HFFc6 (cell line): ENCODE results near the gene CAPRIN1. TPM values are rescaled to one million over a fixed set of nuclear protein-coding genes. Genes with fewer than 3 reads are reported as not detected.
A peak's percentile ranks its signal among the peaks of the same experiment; 100 is the strongest.

ENCODE experiments used
- DNase-seq: peaks from one replicate; pipeline ENCODE4 v3.0.0-alpha.2; 2018
- H3K27ac Mint-ChIP-seq: 2 replicates; pipeline ENCODE4 v1.8.0; 2020; ENCODE audit warnings: mild to moderate bottlenecking, mixed read lengths
- H3K27me3 Mint-ChIP-seq: 2 replicates; pipeline ENCODE4 v1.8.0; 2021; ENCODE audit warnings: mild to moderate bottlenecking, moderate library complexity, mixed read lengths; ENCODE audit not compliant: insufficient read depth
- H3K36me3 Mint-ChIP-seq: 2 replicates; pipeline ENCODE4 v1.8.0; 2021; ENCODE audit warnings: low read depth, mixed read lengths
- H3K4me1 Mint-ChIP-seq: 2 replicates; pipeline ENCODE4 v1.8.0; 2020; ENCODE audit warnings: low read depth, mixed read lengths
- H3K4me3 Mint-ChIP-seq: 2 replicates; pipeline ENCODE4 v1.8.0; 2020; ENCODE audit warnings: mild to moderate bottlenecking, moderate library complexity, mixed read lengths
- H3K9me3 Mint-ChIP-seq: 2 replicates; pipeline ENCODE4 v1.8.0; 2020; ENCODE audit warnings: mild to moderate bottlenecking, mixed read lengths
- CTCF ChIP-seq: fragments of 200-600 bp; sonication (generic); IDR thresholded peaks from 2 replicates; pipeline ENCODE4 v1.5.0; 2021; ENCODE audit warnings: antibody characterized with exemption, mild to moderate bottlenecking
- total RNA-seq, 6 experiments: library from RNA; stranded (reverse); fragmentation: NEBNext Ultra II Directional; extraction: Animal tissue kit (Norgen Biotek cat#: 25700); gene quantifications; 2 replicates in 1 of 6; 3 replicates in 5 of 6; pipeline ENCODE4 v1.2.3, GENCODE V29; 2021

CAPRIN1 gene
- total RNA-seq, 6 experiments from 2014 or later: 275 to 313 (median 300) TPM

GRCh38 chr11:34147581-34147980 lies 96.0 kb downstream of the CAPRIN1 start:
- no peak overlapping the region for H3K27ac Mint-ChIP-seq
- H3K27me3 Mint-ChIP-seq: peaks cover 3% of the 10 kb centered on the region
- H3K36me3 Mint-ChIP-seq: peaks cover 15% of the 10 kb centered on the region; the same call in 1 of the 2 replicates
- no peak for DNase-seq
- peaks cover 8% of the 10 kb centered on the region for H3K4me1 Mint-ChIP-seq
- no peak for TF ChIP-seq CTCF
- H3K4me3 Mint-ChIP-seq: no peak overlapping the region
- no peaks in the 10 kb centered on the region for H3K9me3 Mint-ChIP-seq

- peaks cover 8% of the 10 kb centered on the region for H3K4me1 Mint-ChIP-seq
- no peak overlapping the region for H3K27ac Mint-ChIP-seq
- peaks cover 15% of the 10 kb centered on the region; the same call in 1 of the 2 replicates for H3K36me3 Mint-ChIP-seq
- no peak for DNase-seq
- TF ChIP-seq CTCF: no peak
- no peaks in the 10 kb centered on the region for H3K9me3 Mint-ChIP-seq
- H3K4me3 Mint-ChIP-seq: no peak overlapping the region
- peaks cover 3% of the 10 kb centered on the region for H3K27me3 Mint-ChIP-seq
Observed at GRCh38 chr11:34148504-34149165, 97.1 kb downstream of the CAPRIN1 start.

- DNase-seq: no peak
- TF ChIP-seq CTCF: no peak
- no peak overlapping the region for H3K4me3 Mint-ChIP-seq
- no peaks in the 10 kb centered on the region for H3K9me3 Mint-ChIP-seq
- H3K4me1 Mint-ChIP-seq: peaks cover 8% of the 10 kb centered on the region
- H3K27ac Mint-ChIP-seq: no peak overlapping the region
- peaks cover 3% of the 10 kb centered on the region for H3K27me3 Mint-ChIP-seq
- H3K36me3 Mint-ChIP-seq: peaks cover 15% of the 10 kb centered on the region; the same call in 1 of the 2 replicates
Observed at GRCh38 chr11:34149274-34149673, 97.7 kb downstream of the CAPRIN1 start.

GRCh38 chr11:34149786-34150185 lies 98.3 kb downstream of the CAPRIN1 start:
- TF ChIP-seq CTCF: peak; percentile 65

GRCh38 chr11:34150494-34151151 lies 99.1 kb downstream of the CAPRIN1 start:
- Mint-ChIP-seq H3K27ac (peak overlapping the region; percentile 42; the same call in 1 of the 2 replicates), H3K4me1 (peaks cover 8% of the 10 kb centered on the region), H3K36me3 (peaks cover 11% of the 10 kb centered on the region; the same call in 1 of the 2 replicates), H3K27me3 (peaks cover 3% of the 10 kb centered on the region), H3K4me3 (no peak overlapping the region), H3K9me3 (no peaks in the 10 kb centered on the region)
- no peak for TF ChIP-seq CTCF
- DNase-seq: no peak

More at GRCh38 chr11:34149786-34150185, 98.3 kb downstream of the CAPRIN1 start:
- H3K27ac Mint-ChIP-seq: no peak overlapping the region
- DNase-seq: no peak
- peaks cover 8% of the 10 kb centered on the region for H3K4me1 Mint-ChIP-seq
- no peaks in the 10 kb centered on the region for H3K9me3 Mint-ChIP-seq
- H3K36me3 Mint-ChIP-seq: peaks cover 15% of the 10 kb centered on the region; the same call in 1 of the 2 replicates
- H3K27me3 Mint-ChIP-seq: peaks cover 3% of the 10 kb centered on the region
- H3K4me3 Mint-ChIP-seq: no peak overlapping the region

Other genes with a start within 250 kb of the CAPRIN1 start
- gene LMO2, start 159.7 kb upstream of the CAPRIN1 start, total RNA-seq: under 1 TPM in 4 of 6 experiments, not detected in 2; 0.11 to 0.30 (median 0.15) TPM
- gene NAT10, start 53.9 kb downstream of the CAPRIN1 start, total RNA-seq: 10 to 100 TPM; 46.9 to 61.2 (median 54.9) TPM